Measurements from ENCODE around the gene PCGF3.

Gene PCGF3

DNA sequence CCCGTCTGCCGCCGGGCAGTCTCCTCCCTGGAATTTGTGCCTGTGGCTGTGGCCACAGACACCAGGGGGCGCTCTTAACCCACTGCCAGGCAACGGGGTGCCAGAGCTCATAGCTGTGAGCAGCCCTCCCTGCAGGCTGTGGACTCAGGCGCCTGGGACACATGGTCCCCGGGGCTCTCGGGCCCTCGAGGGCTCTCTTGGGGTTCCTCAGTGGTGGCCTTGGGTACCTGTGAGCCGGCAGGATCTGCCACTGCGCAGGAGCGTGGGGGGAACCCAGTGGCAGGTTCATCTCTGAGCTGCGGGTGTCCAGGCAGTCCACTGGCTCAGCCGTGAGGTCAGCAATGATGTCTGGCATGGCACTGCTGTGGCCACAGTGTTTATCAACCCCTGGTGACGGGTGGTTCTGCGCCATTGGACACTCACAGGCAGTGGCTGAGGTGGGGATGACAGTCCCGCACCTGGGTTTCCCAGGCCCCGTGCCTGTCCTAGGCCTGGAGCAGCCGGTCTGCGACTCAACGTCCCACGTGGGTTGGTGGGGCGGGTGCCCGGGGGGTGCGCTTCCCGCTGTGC, 37.2 kb downstream of the PCGF3 start:
- H3K27me3 ChIP-seq (ENCODE audit: low read depth, low read length) = no peaks in the 10 kb centered on the region
- peaks cover 4% of the 10 kb centered on the region; the same call in 1 of the 2 replicates for H4K20me1 ChIP-seq (ENCODE audit: insufficient read depth, low read length)
- H3K36me3 ChIP-seq (replicated peaks; ENCODE audit: low read depth, low read length) = peaks cover 10% of the 10 kb centered on the region
- TF ChIP-seq EZH2phosphoT487 (IDR thresholded peaks at IDR 0.05; ENCODE audit: low read depth) = no peak
- TF ChIP-seq, protein P1, sequence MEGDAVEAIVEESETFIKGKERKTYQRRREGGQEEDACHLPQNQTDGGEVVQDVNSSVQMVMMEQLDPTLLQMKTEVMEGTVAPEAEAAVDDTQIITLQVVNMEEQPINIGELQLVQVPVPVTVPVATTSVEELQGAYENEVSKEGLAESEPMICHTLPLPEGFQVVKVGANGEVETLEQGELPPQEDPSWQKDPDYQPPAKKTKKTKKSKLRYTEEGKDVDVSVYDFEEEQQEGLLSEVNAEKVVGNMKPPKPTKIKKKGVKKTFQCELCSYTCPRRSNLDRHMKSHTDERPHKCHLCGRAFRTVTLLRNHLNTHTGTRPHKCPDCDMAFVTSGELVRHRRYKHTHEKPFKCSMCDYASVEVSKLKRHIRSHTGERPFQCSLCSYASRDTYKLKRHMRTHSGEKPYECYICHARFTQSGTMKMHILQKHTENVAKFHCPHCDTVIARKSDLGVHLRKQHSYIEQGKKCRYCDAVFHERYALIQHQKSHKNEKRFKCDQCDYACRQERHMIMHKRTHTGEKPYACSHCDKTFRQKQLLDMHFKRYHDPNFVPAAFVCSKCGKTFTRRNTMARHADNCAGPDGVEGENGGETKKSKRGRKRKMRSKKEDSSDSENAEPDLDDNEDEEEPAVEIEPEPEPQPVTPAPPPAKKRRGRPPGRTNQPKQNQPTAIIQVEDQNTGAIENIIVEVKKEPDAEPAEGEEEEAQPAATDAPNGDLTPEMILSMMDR (IDR thresholded peaks at IDR 0.05; ENCODE audit: low read depth, low read length) = peak; percentile 88
- no peaks in the 10 kb centered on the region for H3K79me2 ChIP-seq (ENCODE audit: low read length)
- no peak overlapping the region for H3K4me2 ChIP-seq (ENCODE audit: low read length)
- no peaks in the 10 kb centered on the region for H3K4me1 ChIP-seq (ENCODE audit: low read length)
- H3K4me3 ChIP-seq (ENCODE audit: low read length) = no peak overlapping the region
- H3K27ac ChIP-seq (ENCODE audit: low read length) = no peak overlapping the region
- no peak overlapping the region for H3K9ac ChIP-seq (ENCODE audit: low read length)
- no peak overlapping the region for H2AFZ ChIP-seq (ENCODE audit: low read depth, low read length)
- no peaks in the 10 kb centered on the region for H3K9me3 ChIP-seq (ENCODE audit: insufficient read depth, low read length)

DNA sequence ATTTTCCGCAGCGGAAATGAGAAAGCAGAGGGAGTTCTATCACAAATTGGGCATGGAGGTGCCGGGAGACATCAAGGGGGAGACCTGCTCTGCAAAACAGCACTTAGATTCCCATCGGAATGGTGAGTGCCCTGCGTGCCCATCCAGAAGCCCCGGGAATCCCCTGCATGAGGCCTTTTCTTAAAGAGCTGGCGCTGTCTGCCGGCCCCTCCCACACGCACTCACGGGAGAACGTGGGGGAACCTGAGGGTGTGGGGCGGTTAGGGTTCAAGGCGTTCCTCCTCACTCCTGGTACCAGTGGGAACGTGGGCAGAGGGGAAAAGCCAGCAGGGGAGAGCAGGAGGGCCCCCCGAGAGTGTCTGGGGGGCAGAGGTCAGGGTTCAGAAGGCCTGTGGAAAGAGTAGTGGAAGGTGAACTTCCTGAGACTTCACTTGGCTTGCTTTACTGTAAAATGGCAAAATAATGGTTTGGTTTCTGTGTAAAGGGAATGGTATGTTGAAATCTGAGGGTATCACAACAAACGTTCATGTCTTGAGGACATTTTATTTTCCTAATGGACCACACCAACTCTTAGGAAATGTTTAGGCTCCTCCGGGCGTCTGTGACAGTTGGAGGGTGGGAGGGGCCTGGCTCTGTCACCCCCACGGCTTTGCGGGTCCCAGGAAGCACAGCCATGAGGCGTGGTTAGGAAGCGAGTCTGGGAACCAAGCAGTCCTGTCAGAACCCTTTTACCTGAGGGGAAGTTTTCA, 38.0 kb downstream of the PCGF3 start:
- Histone ChIP-seq H3K9ac (ENCODE audit: low read length) (no peak overlapping the region), H3K4me1 (ENCODE audit: low read length) (no peaks in the 10 kb centered on the region), H3K27me3 (ENCODE audit: low read depth, low read length) (no peaks in the 10 kb centered on the region), H3K36me3 (replicated peaks; ENCODE audit: low read depth, low read length) (peaks cover 14% of the 10 kb centered on the region), H3K4me3 (ENCODE audit: low read length) (no peak overlapping the region), H3K27ac (ENCODE audit: low read length) (no peak overlapping the region), H3K4me2 (ENCODE audit: low read length) (no peak overlapping the region), H3K79me2 (ENCODE audit: low read length) (peaks cover 4% of the 10 kb centered on the region; the same call in 1 of the 2 replicates), H2AFZ (ENCODE audit: low read depth, low read length) (no peak overlapping the region), H3K9me3 (ENCODE audit: insufficient read depth, low read length) (no peaks in the 10 kb centered on the region), H4K20me1 (ENCODE audit: insufficient read depth, low read length) (peaks cover 4% of the 10 kb centered on the region; the same call in 1 of the 2 replicates)
- TF ChIP-seq EZH2phosphoT487 (IDR thresholded peaks at IDR 0.05; ENCODE audit: low read depth) = no peak

DNA sequence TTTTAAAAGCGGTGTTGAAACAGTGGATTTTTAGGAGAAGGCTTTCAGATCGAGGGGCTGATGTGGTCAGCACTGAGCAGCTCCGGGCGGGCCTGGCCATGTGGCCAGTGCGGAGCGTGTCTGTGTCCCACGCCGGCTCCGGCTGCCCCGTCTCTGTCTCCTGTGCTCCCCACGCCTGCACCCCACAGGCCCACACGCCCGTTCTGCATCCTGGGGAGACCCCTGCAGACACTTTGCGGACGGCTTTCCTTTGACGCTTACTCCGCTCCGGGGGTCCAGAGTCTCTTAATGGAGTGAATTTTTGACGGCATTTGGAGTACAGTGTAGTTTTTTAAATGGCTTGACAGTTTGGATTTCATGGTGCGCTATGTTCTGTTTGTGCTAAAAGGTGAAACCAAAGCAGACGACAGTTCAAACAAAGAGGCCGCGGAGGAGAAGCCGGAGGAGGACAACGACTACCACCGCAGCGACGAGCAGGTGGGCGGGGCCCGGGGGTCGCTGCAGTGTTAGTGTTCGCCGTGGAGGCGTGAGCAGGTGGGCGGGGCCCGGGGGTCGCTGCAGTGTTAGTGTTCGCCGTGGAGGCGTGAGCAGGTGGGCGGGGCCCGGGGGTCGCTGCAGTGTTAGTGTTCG, 38.7 kb downstream of the PCGF3 start:
- peaks cover 4% of the 10 kb centered on the region; the same call in 1 of the 2 replicates for H4K20me1 ChIP-seq (ENCODE audit: insufficient read depth, low read length)
- no peak overlapping the region for H2AFZ ChIP-seq (ENCODE audit: low read depth, low read length)
- H3K9me3 ChIP-seq (ENCODE audit: insufficient read depth, low read length) = no peaks in the 10 kb centered on the region
- no peak overlapping the region for H3K4me2 ChIP-seq (ENCODE audit: low read length)
- no peak overlapping the region for H3K9ac ChIP-seq (ENCODE audit: low read length)
- H3K4me1 ChIP-seq (ENCODE audit: low read length) = no peaks in the 10 kb centered on the region
- no peak for TF ChIP-seq EZH2phosphoT487 (IDR thresholded peaks at IDR 0.05; ENCODE audit: low read depth)
- TF ChIP-seq, protein P1 (IDR thresholded peaks at IDR 0.05; ENCODE audit: low read depth, low read length) = no peak
- peaks cover 17% of the 10 kb centered on the region for H3K36me3 ChIP-seq (replicated peaks; ENCODE audit: low read depth, low read length)
- H3K4me3 ChIP-seq (ENCODE audit: low read length) = no peak overlapping the region
- H3K79me2 ChIP-seq (ENCODE audit: low read length) = peaks cover 5% of the 10 kb centered on the region; the same call in 1 of the 2 replicates
- no peaks in the 10 kb centered on the region for H3K27me3 ChIP-seq (ENCODE audit: low read depth, low read length)
- H3K27ac ChIP-seq (ENCODE audit: low read length) = no peak overlapping the region

DNA sequence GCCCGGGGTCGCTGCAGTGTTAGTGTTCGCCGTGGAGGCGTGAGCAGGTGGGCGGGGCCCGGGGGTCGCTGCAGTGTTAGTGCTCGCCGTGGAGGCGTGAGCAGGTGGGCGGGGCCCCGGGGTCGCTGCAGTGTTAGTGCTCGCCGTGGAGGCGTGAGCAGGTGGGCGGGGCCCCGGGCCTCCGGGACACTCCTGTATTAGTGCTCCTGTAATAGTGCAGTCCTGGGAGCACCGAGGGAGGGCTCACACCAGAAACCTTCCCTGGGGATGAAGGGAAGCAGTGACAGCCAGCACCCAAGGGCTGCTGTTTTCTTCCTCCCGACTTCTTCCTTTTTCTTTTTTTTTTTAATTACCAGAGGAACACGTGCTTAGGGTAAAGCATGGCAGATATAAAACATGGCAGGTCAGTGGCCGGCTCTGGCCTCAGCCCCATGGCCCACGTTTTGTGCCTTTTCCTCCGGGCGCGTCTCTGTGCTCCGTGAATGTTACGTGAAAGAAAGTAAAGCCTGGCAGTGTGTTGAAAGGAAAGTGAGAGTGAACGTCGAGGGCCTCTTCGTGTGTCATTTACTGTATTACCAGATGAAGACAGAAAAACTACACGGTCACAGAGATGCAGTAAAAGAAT, 42.0 kb downstream of the PCGF3 start:
- no peak for TF ChIP-seq EZH2phosphoT487 (IDR thresholded peaks at IDR 0.05; ENCODE audit: low read depth)
- TF ChIP-seq, protein P1 (IDR thresholded peaks at IDR 0.05; ENCODE audit: low read depth, low read length) = no peak
- Histone ChIP-seq H3K79me2 (ENCODE audit: low read length) (peaks cover 19% of the 10 kb centered on the region; the same call in 1 of the 2 replicates), H2AFZ (ENCODE audit: low read depth, low read length) (no peak overlapping the region), H4K20me1 (ENCODE audit: insufficient read depth, low read length) (peaks cover 20% of the 10 kb centered on the region), H3K27ac (ENCODE audit: low read length) (no peak overlapping the region), H3K4me3 (ENCODE audit: low read length) (no peak overlapping the region), H3K27me3 (ENCODE audit: low read depth, low read length) (no peaks in the 10 kb centered on the region), H3K36me3 (replicated peaks; ENCODE audit: low read depth, low read length) (peaks cover 33% of the 10 kb centered on the region), H3K4me1 (ENCODE audit: low read length) (no peaks in the 10 kb centered on the region), H3K4me2 (ENCODE audit: low read length) (no peak overlapping the region), H3K9me3 (ENCODE audit: insufficient read depth, low read length) (no peaks in the 10 kb centered on the region), H3K9ac (ENCODE audit: low read length) (no peak overlapping the region)

Data from OCI-LY3 (cell line).